Mesenchymal stem cell (in vitro differentiated cells and primary cell): ENCODE data around the gene PCDHA2.

ENCODE experiments used
- DNase-seq: peaks from one replicate; pipeline ENCODE4 v3.0.0-alpha.2; 2013
- H2AFZ ChIP-seq: one replicate; pipeline ENCODE4 v1.6.1; 2013; ENCODE audit warnings: low read depth, mild to moderate bottlenecking, control low read depth, inconsistent platforms, low read length, moderate library complexity
- H2AK5ac ChIP-seq: 2 replicates; pipeline ENCODE4 v1.6.1; 2013; ENCODE audit warnings: low read length, moderate library complexity, mild to moderate bottlenecking, inconsistent platforms; ENCODE audit not compliant: severe bottlenecking
- H2BK120ac ChIP-seq: one replicate; pipeline ENCODE4 v1.6.1; 2013; ENCODE audit warnings: low read depth, mild to moderate bottlenecking, inconsistent platforms, low read length, moderate library complexity
- H2BK12ac ChIP-seq, 2 experiments: one replicate each; pipeline ENCODE4 v1.6.1; 2013; ENCODE audit warnings: inconsistent platforms in 2 of 2, low read length in 2 of 2, mild to moderate bottlenecking in 2 of 2, moderate library complexity in 2 of 2, control low read depth in 1 of 2
- H2BK15ac ChIP-seq: one replicate; pipeline ENCODE4 v1.6.1; 2013; ENCODE audit warnings: mild to moderate bottlenecking, low read depth, inconsistent platforms; ENCODE audit not compliant: poor library complexity, severe bottlenecking
- H2BK5ac ChIP-seq: 2 replicates; pipeline ENCODE4 v1.6.1; 2013; ENCODE audit warnings: low read depth, mild to moderate bottlenecking, low read length, control low read depth, inconsistent platforms; ENCODE audit not compliant: poor library complexity, severe bottlenecking
- H3K14ac ChIP-seq, 2 experiments: one replicate each; pipeline ENCODE4 v1.6.1; 2013; ENCODE audit warnings: inconsistent platforms in 2 of 2, low read length in 2 of 2, control low read depth in 1 of 2, mild to moderate bottlenecking in 1 of 2, moderate library complexity in 1 of 2
- H3K18ac ChIP-seq, 2 experiments: one replicate each; pipeline ENCODE4 v1.6.1; 2013; ENCODE audit warnings: inconsistent platforms in 2 of 2, low read length in 2 of 2, control low read depth in 1 of 2, low read depth in 1 of 2, mild to moderate bottlenecking in 1 of 2
- H3K23ac ChIP-seq, 2 experiments: one replicate each; pipeline ENCODE4 v1.6.1; 2013; ENCODE audit warnings: inconsistent platforms in 2 of 2, low read length in 2 of 2, mild to moderate bottlenecking in 2 of 2, moderate library complexity in 2 of 2, control low read depth in 1 of 2
- H3K27ac ChIP-seq: 2 replicates; pipeline ENCODE4 v1.5.1; 2013; ENCODE audit warnings: mild to moderate bottlenecking, moderate library complexity, low read length, control low read depth, inconsistent platforms; ENCODE audit not compliant: poor library complexity, severe bottlenecking
- H3K27me3 ChIP-seq, 2 experiments: 2 replicates each; pipeline versions ENCODE4 v1.6.1 to v1.7.0; 2013; ENCODE audit warnings: low read length in 2 of 2, mild to moderate bottlenecking in 2 of 2, moderate library complexity in 2 of 2, control low read depth in 1 of 2, inconsistent platforms in 1 of 2; ENCODE audit not compliant: control insufficient read depth in 1 of 2, insufficient read depth in 1 of 2
- H3K36me3 ChIP-seq, 2 experiments: 2 replicates each; pipeline versions ENCODE4 v1.6.1 to v1.7.0; 2013; ENCODE audit warnings: low read length in 2 of 2, control low read depth in 1 of 2, inconsistent platforms in 1 of 2, low read depth in 1 of 2, mild to moderate bottlenecking in 1 of 2; ENCODE audit not compliant: insufficient read depth in 2 of 2, control insufficient read depth in 1 of 2
- H3K4ac ChIP-seq, 2 experiments: one replicate each; pipeline ENCODE4 v1.6.1; 2013; ENCODE audit warnings: inconsistent platforms in 2 of 2, low read length in 2 of 2, mild to moderate bottlenecking in 2 of 2, moderate library complexity in 2 of 2, control low read depth in 1 of 2, low read depth in 1 of 2
- H3K4me1 ChIP-seq: 2 replicates; pipeline ENCODE4 v1.6.1; 2013; ENCODE audit warnings: low read depth, low read length, control low read depth; ENCODE audit not compliant: control insufficient read depth, insufficient read depth
- H3K4me2 ChIP-seq: 2 replicates; pipeline ENCODE4 v1.6.1; 2013; ENCODE audit warnings: low read length, mild to moderate bottlenecking, inconsistent platforms; ENCODE audit not compliant: poor library complexity, severe bottlenecking
- H3K4me3 ChIP-seq, 2 experiments: 2 replicates each; pipeline versions ENCODE4 v1.5.1 to v1.7.0; 2013; ENCODE audit warnings: low read length in 2 of 2, mild to moderate bottlenecking in 2 of 2, control low read depth in 1 of 2, low read depth in 1 of 2; ENCODE audit not compliant: insufficient read depth in 1 of 2
- H3K79me1 ChIP-seq: replicated peaks from 2 replicates; pipeline ENCODE4 v1.6.1; 2013; ENCODE audit warnings: mild to moderate bottlenecking, control low read depth, low read length, inconsistent platforms; ENCODE audit not compliant: poor library complexity, severe bottlenecking
- H3K9ac ChIP-seq: 2 replicates; pipeline ENCODE4 v1.7.0; 2013; ENCODE audit warnings: mild to moderate bottlenecking, low read length, moderate library complexity
- H3K9me3 ChIP-seq: 2 replicates; pipeline ENCODE4 v1.7.0; 2013; ENCODE audit warnings: mild to moderate bottlenecking, low read length; ENCODE audit not compliant: control insufficient read depth
- H4K8ac ChIP-seq: one replicate; pipeline ENCODE4 v1.6.1; 2013; ENCODE audit warnings: inconsistent platforms, mild to moderate bottlenecking, low read length, moderate library complexity
- H4K91ac ChIP-seq: one replicate; pipeline ENCODE4 v1.6.1; 2013; ENCODE audit warnings: mild to moderate bottlenecking, low read length, inconsistent platforms
- WGBS: methylation state at CpG from one replicate; pipeline ENCODE4 v1.1.7; 2013; ENCODE audit warnings: mixed read lengths; 5-methylcytosine and 5-hydroxymethylcytosine counted together

Gene PCDHA2

GRCh38 chr5:140842798-140843733 lies 48.4 kb downstream of the PCDHA2 start:
- Histone ChIP-seq H4K8ac (no peak overlapping the region), H2AFZ (no peak overlapping the region), H2BK12ac (no peak overlapping the region), H3K27ac (no peak overlapping the region), H3K4me2 (no peak overlapping the region), H2BK5ac (no peak overlapping the region), H3K23ac (no peak overlapping the region), H2AK5ac (no peak overlapping the region), H3K4me3 (no peak overlapping the region), H2BK120ac (no peak overlapping the region), H3K36me3 (peaks cover 0 to 11% of the 10 kb centered on the region in 2 experiments), H3K4ac (no peak overlapping the region), H3K18ac (no peak overlapping the region), H4K91ac (no peak overlapping the region), H3K27me3 (no peaks in the 10 kb centered on the region), H3K4me1 (no peaks in the 10 kb centered on the region), H3K79me1 (no peaks in the 10 kb centered on the region), H3K9me3 (peaks cover 38% of the 10 kb centered on the region), H3K14ac (no peak overlapping the region), H2BK15ac (no peak overlapping the region), H3K9ac (no peak overlapping the region)
- DNase-seq, result no peak
- 97% methylated on average over 46 of the region's 87 CpGs for WGBS
